ENCODE results near the gene NEK6.

NEK6 gene

GRCh38 chr9:124216474-124217176, 41.1 kb upstream of the NEK6 start:
- peaks cover 5 to 42% of the 10 kb centered on the region in 2 donors for H3K4me1 ChIP-seq (ENCODE audit: control insufficient read depth in 1 of 2, insufficient read depth in 2 of 2, low read length in 2 of 2)
- H3K4me3 ChIP-seq (ENCODE audit: low read depth in 1 of 2, low read length in 2 of 2) = no peak overlapping the region
- H3K27ac ChIP-seq (ENCODE audit: low read length) = no peak overlapping the region
- no peaks in the 10 kb centered on the region for H3K36me3 ChIP-seq (ENCODE audit: control insufficient read depth in 1 of 2, insufficient read depth in 2 of 2, low read length in 2 of 2)
- no peaks in the 10 kb centered on the region for H3K9me3 ChIP-seq (ENCODE audit: control insufficient read depth in 1 of 2, low read length in 2 of 2)
- no peaks in the 10 kb centered on the region for H3K27me3 ChIP-seq (ENCODE audit: low read depth, low read length)

GRCh38 chr9:124217836-124218437, 39.8 kb upstream of the NEK6 start:
- H3K27ac ChIP-seq (ENCODE audit: low read length) = no peak overlapping the region
- H3K36me3 ChIP-seq (ENCODE audit: control insufficient read depth in 1 of 2, insufficient read depth in 2 of 2, low read length in 2 of 2) = no peaks in the 10 kb centered on the region
- H3K27me3 ChIP-seq (ENCODE audit: low read depth, low read length) = no peaks in the 10 kb centered on the region
- H3K4me1 ChIP-seq (ENCODE audit: control insufficient read depth in 1 of 2, insufficient read depth in 2 of 2, low read length in 2 of 2) = peaks cover 5 to 50% of the 10 kb centered on the region in 2 donors
- H3K4me3 ChIP-seq (ENCODE audit: low read depth in 1 of 2, low read length in 2 of 2) = no peak overlapping the region
- H3K9me3 ChIP-seq (ENCODE audit: control insufficient read depth in 1 of 2, low read length in 2 of 2) = no peaks in the 10 kb centered on the region

GRCh38 chr9:124218438-124218982, 39.2 kb upstream of the NEK6 start:
- no peaks in the 10 kb centered on the region for H3K9me3 ChIP-seq (ENCODE audit: control insufficient read depth in 1 of 2, low read length in 2 of 2)
- H3K27ac ChIP-seq (ENCODE audit: low read length) = no peak overlapping the region
- no peak overlapping the region for H3K4me3 ChIP-seq (ENCODE audit: low read depth in 1 of 2, low read length in 2 of 2)
- H3K36me3 ChIP-seq (ENCODE audit: control insufficient read depth in 1 of 2, insufficient read depth in 2 of 2, low read length in 2 of 2) = no peaks in the 10 kb centered on the region
- H3K4me1 ChIP-seq (ENCODE audit: control insufficient read depth in 1 of 2, insufficient read depth in 2 of 2, low read length in 2 of 2) = peaks cover 5 to 56% of the 10 kb centered on the region in 2 donors
- no peaks in the 10 kb centered on the region for H3K27me3 ChIP-seq (ENCODE audit: low read depth, low read length)

GRCh38 chr9:124218987-124219461, 38.7 kb upstream of the NEK6 start:
- Histone ChIP-seq H3K36me3 (ENCODE audit: control insufficient read depth in 1 of 2, insufficient read depth in 2 of 2, low read length in 2 of 2) (no peaks in the 10 kb centered on the region), H3K27me3 (ENCODE audit: low read depth, low read length) (no peaks in the 10 kb centered on the region), H3K9me3 (ENCODE audit: control insufficient read depth in 1 of 2, low read length in 2 of 2) (no peaks in the 10 kb centered on the region), H3K27ac (ENCODE audit: low read length) (no peak overlapping the region), H3K4me3 (ENCODE audit: low read depth in 1 of 2, low read length in 2 of 2) (no peak overlapping the region), H3K4me1 (ENCODE audit: control insufficient read depth in 1 of 2, insufficient read depth in 2 of 2, low read length in 2 of 2) (peaks cover 5 to 51% of the 10 kb centered on the region in 2 donors)

GRCh38 chr9:124220946-124221451, 36.8 kb upstream of the NEK6 start:
- peak overlapping the region; percentile 19 for H3K27ac ChIP-seq (ENCODE audit: low read length)
- no peaks in the 10 kb centered on the region for H3K27me3 ChIP-seq (ENCODE audit: low read depth, low read length)
- H3K4me1 ChIP-seq (ENCODE audit: control insufficient read depth in 1 of 2, insufficient read depth in 2 of 2, low read length in 2 of 2) = peaks cover 5 to 36% of the 10 kb centered on the region in 2 donors
- H3K9me3 ChIP-seq (ENCODE audit: control insufficient read depth in 1 of 2, low read length in 2 of 2) = no peaks in the 10 kb centered on the region
- no peaks in the 10 kb centered on the region for H3K36me3 ChIP-seq (ENCODE audit: control insufficient read depth in 1 of 2, insufficient read depth in 2 of 2, low read length in 2 of 2)
- H3K4me3 ChIP-seq (ENCODE audit: low read depth in 1 of 2, low read length in 2 of 2) = peak overlapping the region; percentile 2 to 6

- Histone ChIP-seq H3K36me3 (ENCODE audit: control insufficient read depth in 1 of 2, insufficient read depth in 2 of 2, low read length in 2 of 2) (no peaks in the 10 kb centered on the region), H3K27me3 (ENCODE audit: low read depth, low read length) (no peaks in the 10 kb centered on the region), H3K4me3 (ENCODE audit: low read depth in 1 of 2, low read length in 2 of 2) (no peak overlapping the region), H3K27ac (ENCODE audit: low read length) (no peak overlapping the region), H3K4me1 (ENCODE audit: control insufficient read depth in 1 of 2, insufficient read depth in 2 of 2, low read length in 2 of 2) (peaks cover 5 to 36% of the 10 kb centered on the region in 2 donors), H3K9me3 (ENCODE audit: control insufficient read depth in 1 of 2, low read length in 2 of 2) (no peaks in the 10 kb centered on the region)
These were observed 36.1 kb upstream of the NEK6 start for GRCh38 chr9:124221676-124222075.

- H3K27ac ChIP-seq (ENCODE audit: low read length) = no peak overlapping the region
- no peak overlapping the region for H3K4me3 ChIP-seq (ENCODE audit: low read depth in 1 of 2, low read length in 2 of 2)
- H3K9me3 ChIP-seq (ENCODE audit: control insufficient read depth in 1 of 2, low read length in 2 of 2) = no peaks in the 10 kb centered on the region
- peaks cover 5 to 34% of the 10 kb centered on the region in 2 donors for H3K4me1 ChIP-seq (ENCODE audit: control insufficient read depth in 1 of 2, insufficient read depth in 2 of 2, low read length in 2 of 2)
- H3K36me3 ChIP-seq (ENCODE audit: control insufficient read depth in 1 of 2, insufficient read depth in 2 of 2, low read length in 2 of 2) = no peaks in the 10 kb centered on the region
- H3K27me3 ChIP-seq (ENCODE audit: low read depth, low read length) = no peaks in the 10 kb centered on the region
These were observed 35.6 kb upstream of the NEK6 start for GRCh38 chr9:124222109-124222508.

- Histone ChIP-seq H3K36me3 (ENCODE audit: control insufficient read depth in 1 of 2, insufficient read depth in 2 of 2, low read length in 2 of 2) (no peaks in the 10 kb centered on the region), H3K27ac (ENCODE audit: low read length) (peak overlapping the region; percentile 18), H3K9me3 (ENCODE audit: control insufficient read depth in 1 of 2, low read length in 2 of 2) (no peaks in the 10 kb centered on the region), H3K27me3 (ENCODE audit: low read depth, low read length) (no peaks in the 10 kb centered on the region), H3K4me3 (ENCODE audit: low read depth in 1 of 2, low read length in 2 of 2) (no peak overlapping the region), H3K4me1 (ENCODE audit: control insufficient read depth in 1 of 2, insufficient read depth in 2 of 2, low read length in 2 of 2) (peaks cover 5 to 29% of the 10 kb centered on the region in 2 donors)
These were observed 34.6 kb upstream of the NEK6 start for GRCh38 chr9:124222918-124223720.

- Histone ChIP-seq H3K9me3 (ENCODE audit: control insufficient read depth in 1 of 2, low read length in 2 of 2) (no peaks in the 10 kb centered on the region), H3K4me1 (ENCODE audit: control insufficient read depth in 1 of 2, insufficient read depth in 2 of 2, low read length in 2 of 2) (peaks cover 5 to 21% of the 10 kb centered on the region in 2 donors), H3K27ac (ENCODE audit: low read length) (no peak overlapping the region), H3K4me3 (ENCODE audit: low read depth in 1 of 2, low read length in 2 of 2) (no peak overlapping the region), H3K36me3 (ENCODE audit: control insufficient read depth in 1 of 2, insufficient read depth in 2 of 2, low read length in 2 of 2) (no peaks in the 10 kb centered on the region), H3K27me3 (ENCODE audit: low read depth, low read length) (no peaks in the 10 kb centered on the region)
These were observed 31.8 kb upstream of the NEK6 start for GRCh38 chr9:124225945-124226344.

- Histone ChIP-seq H3K4me3 (ENCODE audit: low read depth in 1 of 2, low read length in 2 of 2) (no peak overlapping the region), H3K27me3 (ENCODE audit: low read depth, low read length) (no peaks in the 10 kb centered on the region), H3K4me1 (ENCODE audit: control insufficient read depth in 1 of 2, insufficient read depth in 2 of 2, low read length in 2 of 2) (peaks cover 0 to under 1% of the 10 kb centered on the region in 2 donors), H3K9me3 (ENCODE audit: control insufficient read depth in 1 of 2, low read length in 2 of 2) (no peaks in the 10 kb centered on the region), H3K27ac (ENCODE audit: low read length) (no peak overlapping the region), H3K36me3 (ENCODE audit: control insufficient read depth in 1 of 2, insufficient read depth in 2 of 2, low read length in 2 of 2) (no peaks in the 10 kb centered on the region)
These were observed 29.2 kb upstream of the NEK6 start for GRCh38 chr9:124228516-124228915.
